ENCODE results near the gene MUTYH.

Gene MUTYH

DNA sequence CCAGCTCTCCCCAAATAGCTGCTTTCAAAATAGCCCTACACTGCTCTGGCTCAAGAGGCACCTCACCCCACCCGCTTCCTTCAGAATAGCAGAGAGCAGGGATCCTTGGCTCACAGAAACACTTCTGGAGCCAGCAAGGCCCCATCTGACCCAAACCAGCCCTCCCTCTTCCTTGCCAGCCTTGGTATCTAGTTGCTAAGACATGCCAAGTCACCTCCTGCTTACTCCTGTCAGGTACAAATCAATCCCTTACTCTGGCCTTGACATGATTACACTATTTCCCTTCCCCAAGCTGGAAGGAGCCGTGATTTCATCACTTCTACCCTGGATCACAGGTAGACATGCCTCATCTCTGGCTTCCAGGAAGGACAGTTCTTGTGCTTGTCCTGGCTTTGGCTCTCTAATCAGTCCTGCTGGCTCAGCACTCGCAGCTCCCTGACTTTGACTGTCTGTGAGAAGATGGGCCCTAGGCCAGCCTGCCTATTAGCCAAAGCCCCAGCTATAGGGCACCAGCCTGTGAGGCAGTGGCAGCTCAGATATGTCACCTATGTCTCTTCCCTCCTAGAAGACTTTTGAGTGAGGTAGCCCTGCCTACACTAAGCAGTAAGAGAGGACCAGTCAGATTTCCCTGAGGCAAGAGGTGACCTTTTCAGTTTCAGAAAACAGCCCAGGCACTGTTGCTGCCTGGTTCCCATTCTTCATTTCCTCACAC is 8.9 kb upstream of the MUTYH start:
- peak; percentile 12 to 60 for DNase-seq

DNA sequence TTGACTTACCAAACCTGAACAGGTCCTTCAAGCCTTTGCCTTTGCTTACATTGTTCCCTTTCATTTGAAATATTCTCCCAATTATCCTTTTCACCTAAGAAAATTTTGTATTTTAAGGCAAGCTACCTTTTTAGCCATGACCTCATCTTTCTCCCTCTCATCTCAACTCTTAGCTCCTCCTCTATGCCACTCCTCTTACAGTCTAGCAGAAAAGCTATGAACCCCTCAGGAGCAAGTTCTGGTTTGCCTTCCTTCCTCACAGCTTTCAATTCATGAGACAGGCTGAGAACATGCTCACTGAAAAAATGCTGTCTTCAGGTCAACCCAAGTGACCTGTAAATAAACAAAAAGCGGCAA is 8.3 kb upstream of the MUTYH start:
- no peak for DNase-seq

GRCh38 chr1:45348020-45348419 is 7.8 kb upstream of the MUTYH start:
- DNase-seq = no peak

GRCh38 chr1:45346473-45346872 is 6.2 kb upstream of the MUTYH start:
- DNase-seq = no peak

DNA sequence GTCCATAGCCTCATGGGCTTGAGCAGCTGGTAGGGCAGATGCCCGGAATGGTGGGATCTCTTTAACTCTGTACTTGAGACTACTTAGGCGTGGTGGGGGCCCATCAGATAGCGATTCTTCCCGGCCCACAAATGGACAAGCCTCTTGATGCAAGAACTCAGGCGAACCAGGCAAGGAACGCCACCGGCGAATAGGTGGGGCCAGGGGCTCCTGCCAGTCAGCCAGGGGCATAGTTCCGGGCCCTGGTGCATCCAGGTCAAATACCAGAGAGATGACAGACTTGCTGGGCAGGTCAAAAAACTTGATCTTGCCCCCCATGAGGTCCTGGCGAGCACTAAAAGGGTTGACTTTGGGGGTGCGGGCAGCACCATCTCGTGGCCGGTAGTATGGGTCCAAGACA is 4.8 kb upstream of the MUTYH start:
- DNase-seq = no peak

DNA sequence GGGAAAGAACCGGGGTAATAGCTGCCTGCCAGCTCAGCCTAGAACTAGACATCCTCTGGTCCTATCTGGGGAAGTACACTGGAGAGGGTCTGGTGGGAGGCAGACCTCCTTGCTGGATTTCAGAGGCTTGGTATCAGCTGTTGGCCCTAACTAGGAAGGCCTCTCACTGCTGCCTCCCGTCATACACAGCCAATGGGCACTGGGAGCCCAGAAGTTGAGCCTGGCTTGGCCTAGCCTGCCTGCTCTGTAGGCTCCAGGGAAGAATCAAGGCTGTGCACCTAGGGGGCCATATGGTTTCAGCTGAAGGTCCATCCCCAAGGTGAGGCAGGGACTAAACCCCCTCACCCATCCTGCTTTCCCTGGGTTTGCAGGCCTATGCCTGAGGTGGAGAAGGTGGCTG is 4.3 kb upstream of the MUTYH start:
- DNase-seq = no peak

DNA sequence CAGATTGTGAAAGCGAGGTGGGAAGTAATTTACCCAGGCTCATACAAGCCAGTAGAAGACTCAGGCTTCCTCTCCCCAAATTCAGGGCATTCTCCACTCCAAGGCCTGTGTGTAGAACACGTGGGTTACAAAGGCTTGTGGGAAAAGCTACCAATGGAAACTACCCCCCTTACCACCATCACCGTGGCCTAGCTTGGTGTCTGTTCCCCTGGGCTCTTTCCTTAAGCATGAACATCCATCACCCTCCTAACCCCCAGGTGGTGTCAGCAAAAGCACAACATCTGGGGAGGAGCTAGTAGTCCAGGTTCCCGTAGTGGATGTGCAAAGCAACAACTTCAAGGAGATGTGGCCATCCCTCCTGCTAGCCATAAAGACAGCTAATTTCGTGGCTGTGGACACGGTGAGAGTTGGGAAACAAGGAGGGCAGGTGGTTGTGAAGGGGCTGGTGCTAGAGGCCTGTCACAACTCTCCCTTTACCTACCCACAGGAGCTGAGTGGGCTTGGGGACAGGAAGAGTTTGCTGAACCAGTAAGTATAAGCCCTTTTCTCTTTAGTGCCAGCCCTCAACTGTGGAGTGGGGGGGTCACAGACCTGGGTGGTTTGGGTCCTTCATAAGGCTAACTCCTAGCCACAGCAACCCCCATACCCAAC is 701 bp upstream of the MUTYH start:
- DNase-seq = peak; percentile 31 to 44

DNA sequence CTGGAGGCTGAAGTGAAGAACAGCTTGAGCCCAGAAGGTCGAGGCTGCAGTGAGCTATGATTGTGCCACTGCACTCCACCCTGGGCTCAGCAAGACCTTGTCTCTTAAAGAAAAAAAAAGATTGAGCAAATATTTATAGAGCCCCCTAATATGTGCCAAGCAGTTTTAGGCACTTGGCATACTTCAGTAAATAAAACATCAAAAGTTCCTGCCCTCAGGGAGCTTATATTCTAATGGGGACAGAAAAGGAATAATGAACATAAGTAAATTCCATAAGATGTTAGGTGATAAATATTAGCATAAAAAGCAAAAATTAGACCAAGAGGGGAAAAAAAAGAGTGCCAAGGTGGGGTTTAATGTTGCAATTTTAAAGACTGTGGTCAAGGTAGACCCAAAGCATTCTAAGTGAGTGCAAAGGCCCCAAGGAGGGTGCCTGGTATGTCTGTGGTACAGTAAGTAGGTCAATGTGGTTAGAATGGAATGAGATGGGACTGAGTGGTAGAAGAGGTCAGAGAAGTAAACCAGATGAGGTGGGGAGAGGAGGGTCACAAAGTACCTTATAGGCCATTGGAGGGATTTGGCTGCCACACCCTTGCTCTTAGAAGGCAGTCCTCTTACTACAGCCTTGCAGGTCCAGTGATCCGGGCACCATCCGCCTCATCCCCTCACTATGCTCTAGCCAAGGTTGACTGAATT is 2.5 kb downstream of the MUTYH start:
- no peak for DNase-seq

DNA sequence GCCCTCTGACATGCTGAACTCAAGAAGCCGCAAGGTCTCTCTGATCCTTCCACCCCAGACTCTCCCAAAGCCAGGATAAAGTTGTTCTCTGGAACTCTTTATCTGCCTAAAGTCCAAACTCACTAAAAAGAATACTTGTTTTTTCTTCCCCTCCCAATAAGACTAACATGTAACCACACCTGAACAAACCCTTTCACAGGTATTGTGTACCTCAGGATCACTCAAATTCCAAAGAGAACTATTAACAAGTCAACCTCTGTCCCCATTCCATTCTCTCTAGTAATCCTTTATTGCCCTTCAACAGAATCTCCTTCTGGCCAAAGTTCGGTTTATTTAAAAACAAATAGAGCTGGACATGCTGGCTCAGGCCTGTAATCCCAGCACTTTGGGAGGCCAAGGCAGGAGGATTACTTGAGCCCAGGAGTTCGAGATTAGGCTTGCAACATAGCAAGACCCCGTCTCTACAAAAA is 4.3 kb downstream of the MUTYH start:
- no peak for DNase-seq

- no peak for DNase-seq
Measured at GRCh38 chr1:45334308-45335245, 5.7 kb downstream of the MUTYH start.

DNA sequence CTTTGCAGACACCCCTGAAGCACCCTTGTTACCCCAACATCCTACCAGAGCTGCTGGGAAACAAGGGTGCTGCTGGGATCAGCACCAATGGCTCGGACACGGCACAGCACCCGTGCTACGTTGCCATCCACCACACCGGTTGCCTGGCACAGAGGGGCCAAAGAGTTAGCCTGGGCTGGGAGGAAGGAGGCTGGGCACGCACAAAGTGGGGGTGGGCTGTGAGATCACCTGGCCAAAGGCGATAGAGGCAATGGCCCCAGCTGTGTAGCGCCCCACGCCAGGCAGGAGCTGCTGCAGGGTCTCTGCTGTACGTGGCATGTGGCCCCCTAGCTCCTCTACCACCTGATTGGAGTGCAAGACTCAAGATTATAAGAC is 7.9 kb downstream of the MUTYH start:
- no peak for DNase-seq

GRCh38 chr1:45331436-45332345 is 8.5 kb downstream of the MUTYH start:
- DNase-seq = no peak

- no peak for DNase-seq
Measured at GRCh38 chr1:45329445-45329844, 10.8 kb downstream of the MUTYH start.

DNA sequence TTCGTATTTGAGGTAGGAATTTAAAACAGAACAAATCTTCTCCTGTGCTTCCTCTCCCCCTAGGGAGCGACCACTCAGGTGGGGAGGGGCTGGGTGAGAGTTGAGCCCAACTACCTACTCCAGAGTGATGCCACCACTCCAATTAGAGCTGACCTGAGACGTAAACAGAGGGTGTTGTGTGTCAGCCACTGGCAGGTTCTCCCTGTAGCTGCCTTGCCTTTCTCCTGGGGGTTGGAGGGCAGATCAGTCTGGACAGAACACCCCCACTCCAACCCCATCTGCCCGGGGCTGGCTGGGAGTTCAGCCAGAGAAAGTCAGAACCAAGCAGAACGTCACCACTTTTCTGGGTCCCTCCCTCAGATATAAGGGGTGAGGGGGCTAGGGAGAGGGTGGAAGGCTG is 11.6 kb downstream of the MUTYH start:
- DNase-seq = no peak

DNA sequence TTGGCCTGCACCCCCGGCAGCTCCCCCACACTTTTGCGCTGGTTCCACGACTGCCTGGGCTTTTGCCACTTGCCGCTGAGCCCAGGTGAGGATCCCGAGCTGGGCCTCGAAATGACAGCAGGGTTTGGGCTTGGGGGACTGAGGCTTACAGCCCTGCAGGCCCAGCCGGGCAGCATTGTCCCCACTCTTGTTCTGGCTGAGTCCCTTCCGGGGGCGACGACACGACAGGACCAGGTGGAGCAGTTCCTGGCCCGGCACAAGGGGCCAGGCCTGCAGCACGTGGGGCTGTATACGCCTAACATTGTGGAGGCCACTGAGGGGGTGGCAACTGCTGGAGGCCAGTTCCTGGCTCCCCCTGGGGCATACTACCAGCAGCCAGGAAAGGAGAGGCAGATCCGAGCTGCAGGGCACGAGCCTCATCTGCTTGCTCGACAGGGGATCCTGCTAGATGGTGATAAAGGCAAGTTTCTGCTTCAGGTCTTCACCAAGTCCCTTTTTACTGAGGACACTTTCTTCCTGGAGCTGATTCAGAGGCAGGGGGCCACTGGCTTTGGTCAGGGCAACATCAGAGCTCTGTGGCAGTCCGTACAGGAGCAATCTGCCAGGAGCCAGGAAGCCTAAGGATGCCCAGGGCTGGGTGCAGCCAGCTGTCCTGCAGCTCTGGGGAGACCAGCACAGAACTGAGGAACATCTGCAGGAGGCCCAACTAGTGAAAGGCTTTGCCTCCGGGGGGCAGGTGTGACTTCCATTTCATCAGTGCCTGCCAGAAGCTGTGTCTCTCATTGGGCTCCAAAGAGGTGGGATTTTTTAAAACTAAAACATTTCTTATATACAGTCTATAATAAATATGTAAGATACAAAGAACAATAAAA is 12.4 kb downstream of the MUTYH start:
- DNase-seq = no peak

DNA sequence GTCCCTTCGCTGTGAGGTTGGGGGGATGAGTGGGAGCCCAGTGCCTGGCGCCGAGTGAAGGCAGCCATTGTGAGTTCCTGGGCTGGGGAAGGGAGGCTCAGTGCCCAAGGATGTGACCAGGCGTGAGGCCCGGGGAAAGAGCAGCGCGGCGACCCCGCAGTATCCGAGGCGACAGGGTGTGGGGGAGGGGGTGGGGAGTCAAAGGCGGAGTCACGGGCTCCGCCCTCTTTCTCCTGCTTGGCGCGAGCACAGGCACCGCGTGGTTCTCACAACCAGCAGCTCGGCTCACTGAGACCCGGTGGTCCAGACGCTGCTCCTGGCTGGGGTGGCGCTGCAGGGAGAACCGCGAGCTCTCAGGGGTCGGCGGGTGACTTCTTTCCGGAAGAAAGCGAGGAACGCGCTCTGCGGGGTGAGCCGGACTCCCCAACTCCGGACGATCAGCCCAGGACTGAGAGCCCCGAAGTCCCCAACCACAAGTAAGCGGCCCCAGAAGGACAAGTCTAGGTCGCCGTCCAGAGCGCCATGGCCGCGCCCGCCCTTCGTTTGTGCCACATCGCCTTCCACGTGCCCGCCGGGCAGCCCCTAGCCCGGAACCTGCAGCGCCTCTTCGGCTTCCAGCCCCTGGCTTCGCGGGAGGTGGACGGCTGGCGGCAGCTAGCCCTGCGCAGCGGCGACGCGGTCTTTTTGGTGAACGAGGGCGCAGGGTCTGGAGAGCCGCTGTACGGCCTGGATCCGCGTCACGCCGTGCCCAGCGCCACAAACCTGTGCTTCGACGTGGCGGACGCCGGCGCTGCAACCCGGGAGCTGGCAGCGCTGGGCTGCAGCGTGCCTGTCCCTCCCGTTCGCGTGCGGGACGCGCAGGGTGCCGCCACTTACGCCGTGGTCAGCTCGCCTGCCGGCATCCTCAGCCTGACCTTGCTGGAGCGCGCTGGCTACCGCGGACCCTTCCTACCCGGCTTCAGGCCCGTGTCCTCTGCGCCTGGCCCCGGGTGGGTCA is 13.3 kb downstream of the MUTYH start, which contains the start of gene HPDL:
Gene HPDL, plus strand, starts transcription at position 269 of the 997 bp plus-strand sequence. Its CDS starts 254 bp downstream, at position 523.
- DNase-seq = peak; percentile 17 to 79

DNA sequence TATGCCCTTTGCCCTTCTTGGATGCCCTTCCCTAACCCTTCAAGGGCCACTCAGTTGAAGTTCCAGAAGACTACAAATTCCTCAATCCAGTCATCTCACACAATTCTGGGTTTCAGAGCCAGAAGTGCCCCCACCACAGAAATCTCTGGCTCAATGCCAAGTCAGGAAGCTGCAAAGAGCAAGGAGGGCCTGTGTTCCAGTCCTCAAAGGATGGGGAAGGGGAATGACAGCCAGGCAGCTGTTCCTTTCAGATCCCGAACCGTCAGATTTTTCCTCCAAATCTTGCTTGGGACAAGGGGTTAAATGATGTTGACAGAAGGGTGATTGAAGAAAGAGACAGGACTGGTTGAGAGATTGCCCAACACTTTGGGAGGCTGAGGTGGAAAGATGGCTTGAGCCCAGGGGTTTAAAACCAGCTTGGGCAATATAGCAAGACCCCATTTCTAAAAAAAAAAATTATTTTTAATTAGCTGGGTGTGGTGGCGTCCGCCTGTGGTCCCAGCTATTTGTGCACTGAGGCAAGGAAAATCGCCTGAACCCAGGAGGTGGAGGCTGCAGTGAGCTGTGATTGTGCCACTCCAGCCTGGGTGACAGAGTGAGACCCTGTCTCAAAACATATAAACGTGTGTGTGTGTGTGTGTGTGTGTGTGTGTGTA is 14.3 kb downstream of the MUTYH start:
- DNase-seq = no peak

DNA sequence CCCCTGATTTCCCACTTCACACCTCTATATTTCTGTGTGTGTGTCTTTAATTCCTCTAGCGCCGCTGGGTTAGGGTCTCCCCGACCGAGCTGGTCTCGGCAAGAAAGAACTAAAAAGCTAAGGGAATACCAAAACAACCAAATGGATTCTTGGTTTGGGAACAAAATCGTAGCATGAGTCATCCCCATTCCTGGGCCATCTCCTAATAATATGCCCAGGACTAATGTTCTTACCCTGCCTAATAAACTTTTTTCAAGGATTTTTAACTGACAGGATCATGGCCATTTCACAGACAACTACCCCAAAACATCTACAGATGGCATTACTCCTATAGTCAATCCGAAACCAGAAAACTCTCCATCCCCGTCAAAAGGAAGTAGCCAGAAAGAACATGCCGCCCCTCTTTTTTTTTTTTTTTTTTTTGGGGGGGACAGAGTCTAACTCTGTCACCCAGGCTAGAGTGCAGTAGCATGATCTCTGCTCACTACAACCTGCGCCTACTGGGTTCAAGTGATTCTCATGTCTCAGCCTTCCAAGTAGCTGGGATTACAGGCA is 17.7 kb downstream of the MUTYH start:
- no peak for DNase-seq

- no peak for DNase-seq
Measured at GRCh38 chr1:45321444-45321843, 18.8 kb downstream of the MUTYH start.

Data from NCI-H446 (cell line).